H1 (cell line): Measurements from ENCODE around the gene ADAMTS14. TPM values are rescaled to one million over a fixed set of nuclear protein-coding genes. Genes with fewer than 3 reads are reported as not detected.

Experiments
- CEBPB ChIP-seq: IDR thresholded peaks from 2 replicates; pipeline ENCODE4 v1.6.1; 2012; ENCODE audit warnings: low read depth, low read length
- FOSL1 ChIP-seq: IDR thresholded peaks from 2 replicates; pipeline ENCODE4 v1.6.1; 2011; ENCODE audit warnings: mild to moderate bottlenecking, low read depth, low read length, moderate library complexity; ENCODE audit not compliant: insufficient read depth
- SAP30 ChIP-seq: fragments of 300-600 bp; sonication (generic); IDR thresholded peaks from 2 replicates; pipeline ENCODE4 v1.7.1; 2012; ENCODE audit warnings: low read length, moderate library complexity, mild to moderate bottlenecking, inconsistent platforms; ENCODE audit not compliant: insufficient read depth, insufficient replicate concordance
- SIX5 ChIP-seq: IDR thresholded peaks from 2 replicates; pipeline ENCODE4 v1.6.1; 2011; ENCODE audit warnings: mild to moderate bottlenecking, low read depth, low read length
- polyA plus RNA-seq, 7 experiments: library from polyadenylated mRNA; depleted of rRNA in 3 of 7; stranded (reverse) in 5 of 7; unstranded in 2 of 7; fragments of >200 nt in 5 of 7; fragments of 200-250 nt in 2 of 7; gene quantifications; 1 replicate in 5 of 7; 2 replicates in 1 of 7; 4 replicates in 1 of 7; pipeline versions ENCODE4 v1.2.1 to v1.2.3, GENCODE V29; 2011 to 2013; ENCODE audit warnings: missing spikeins in 2 of 7, mixed read lengths in 2 of 7
- total RNA-seq: library from RNA; stranded (reverse); fragmentation: NEBNext Ultra II Directional; extraction: Animal tissue kit (Norgen Biotek cat#: 25700); gene quantifications from 2 replicates; pipeline ENCODE4 v1.2.1, GENCODE V29; 2021
- TF ChIP-seq, protein P1 (sequence below): IDR thresholded peaks from 2 replicates; pipeline ENCODE4 v1.6.1; 2011; ENCODE audit warnings: low read depth, mild to moderate bottlenecking, low read length; ENCODE audit not compliant: insufficient read depth

The ADAMTS14 gene
- total and polyA plus RNA-seq, 2 of the 8 experiments (the other 6 are each of a cell fraction or from before 2014, with no cell fraction given), result 2.0 to 2.3 TPM

- TF ChIP-seq FOSL1 (no peak), SIX5 (no peak), CEBPB (no peak), SAP30 (no peak)
- TF ChIP-seq, protein P1, sequence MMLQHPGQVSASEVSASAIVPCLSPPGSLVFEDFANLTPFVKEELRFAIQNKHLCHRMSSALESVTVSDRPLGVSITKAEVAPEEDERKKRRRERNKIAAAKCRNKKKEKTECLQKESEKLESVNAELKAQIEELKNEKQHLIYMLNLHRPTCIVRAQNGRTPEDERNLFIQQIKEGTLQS, result no peak
These were observed 49.8 kb upstream of the ADAMTS14 start (continued) for GRCh38 chr10:70622541-70622940.
